Measurements from ENCODE around the gene CNIH2.

The CNIH2 gene

GRCh38 chr11:66259956-66260355 lies 18.0 kb upstream of the CNIH2 start:
- WGBS = 95% methylated on average over 4 of the region's 4 CpGs
- H3K27ac ChIP-seq (ENCODE audit: low read depth, low read length) = no peak overlapping the region
- H3K9me3 ChIP-seq (ENCODE audit: insufficient read depth, low read depth, low read length) = no peaks in the 10 kb centered on the region
- peaks cover 5% of the 10 kb centered on the region; the same call in 1 of the 2 replicates for H3K4me1 ChIP-seq (ENCODE audit: insufficient read depth, low read length)
- no peak overlapping the region for H3K4me3 ChIP-seq (ENCODE audit: low read length)
- peaks cover 52% of the 10 kb centered on the region for H3K36me3 ChIP-seq (ENCODE audit: insufficient read depth, low read length)
- H3K27me3 ChIP-seq (ENCODE audit: insufficient read depth, low read length) = no peaks in the 10 kb centered on the region
- no peak overlapping the region for H3K9ac ChIP-seq (ENCODE audit: low read depth, low read length)

GRCh38 chr11:66261578-66261977 lies 16.4 kb upstream of the CNIH2 start:
- Histone ChIP-seq H3K4me3 (ENCODE audit: low read length) (no peak overlapping the region), H3K9me3 (ENCODE audit: insufficient read depth, low read depth, low read length) (no peaks in the 10 kb centered on the region), H3K27me3 (ENCODE audit: insufficient read depth, low read length) (no peaks in the 10 kb centered on the region), H3K36me3 (ENCODE audit: insufficient read depth, low read length) (peaks cover 64% of the 10 kb centered on the region), H3K9ac (ENCODE audit: low read depth, low read length) (no peak overlapping the region), H3K27ac (ENCODE audit: low read depth, low read length) (no peak overlapping the region), H3K4me1 (ENCODE audit: insufficient read depth, low read length) (peaks cover 5% of the 10 kb centered on the region; the same call in 1 of the 2 replicates)
- WGBS = 95% methylated on average over 16 of the region's 16 CpGs

DNA sequence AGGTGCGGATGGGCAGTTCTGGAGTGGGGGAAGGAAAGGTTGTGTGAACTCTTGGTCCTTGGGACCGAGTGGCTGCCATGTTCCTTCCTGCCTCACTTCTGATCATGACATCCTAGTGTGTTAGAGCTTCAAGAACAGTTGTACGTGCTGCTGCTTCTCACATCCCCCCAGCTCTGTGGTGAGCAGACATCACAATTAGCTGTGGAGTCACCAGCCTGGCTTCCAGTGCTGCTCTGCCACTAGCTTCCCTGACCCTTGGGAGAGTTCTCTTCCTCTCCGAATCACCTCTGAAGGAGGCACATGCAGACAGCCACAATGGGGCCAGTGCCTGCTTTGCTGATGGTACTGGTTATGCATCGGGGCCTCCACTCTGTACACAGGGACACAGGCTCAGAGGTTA lies 15.8 kb upstream of the CNIH2 start:
- Histone ChIP-seq H3K27ac (ENCODE audit: low read depth, low read length) (no peak overlapping the region), H3K36me3 (ENCODE audit: insufficient read depth, low read length) (peaks cover 64% of the 10 kb centered on the region), H3K4me1 (ENCODE audit: insufficient read depth, low read length) (peaks cover 5% of the 10 kb centered on the region; the same call in 1 of the 2 replicates), H3K4me3 (ENCODE audit: low read length) (no peak overlapping the region), H3K27me3 (ENCODE audit: insufficient read depth, low read length) (no peaks in the 10 kb centered on the region), H3K9ac (ENCODE audit: low read depth, low read length) (no peak overlapping the region), H3K9me3 (ENCODE audit: insufficient read depth, low read depth, low read length) (no peaks in the 10 kb centered on the region)
- 93% methylated on average over 5 of the region's 5 CpGs for whole genome bisulfite sequencing

GRCh38 chr11:66262696-66263095 lies 15.3 kb upstream of the CNIH2 start:
- no peaks in the 10 kb centered on the region for H3K27me3 ChIP-seq (ENCODE audit: insufficient read depth, low read length)
- H3K4me3 ChIP-seq (ENCODE audit: low read length) = no peak overlapping the region
- H3K9ac ChIP-seq (ENCODE audit: low read depth, low read length) = no peak overlapping the region
- H3K36me3 ChIP-seq (ENCODE audit: insufficient read depth, low read length) = peaks cover 64% of the 10 kb centered on the region
- H3K27ac ChIP-seq (ENCODE audit: low read depth, low read length) = no peak overlapping the region
- WGBS = 96% methylated on average over 12 of the region's 12 CpGs
- H3K4me1 ChIP-seq (ENCODE audit: insufficient read depth, low read length) = peaks cover 5% of the 10 kb centered on the region; the same call in 1 of the 2 replicates
- H3K9me3 ChIP-seq (ENCODE audit: insufficient read depth, low read depth, low read length) = no peaks in the 10 kb centered on the region

GRCh38 chr11:66263231-66263630 lies 14.7 kb upstream of the CNIH2 start:
- Histone ChIP-seq H3K4me1 (ENCODE audit: insufficient read depth, low read length) (peaks cover 5% of the 10 kb centered on the region; the same call in 1 of the 2 replicates), H3K4me3 (ENCODE audit: low read length) (no peak overlapping the region), H3K9me3 (ENCODE audit: insufficient read depth, low read depth, low read length) (no peaks in the 10 kb centered on the region), H3K9ac (ENCODE audit: low read depth, low read length) (no peak overlapping the region), H3K27me3 (ENCODE audit: insufficient read depth, low read length) (no peaks in the 10 kb centered on the region), H3K36me3 (ENCODE audit: insufficient read depth, low read length) (peaks cover 64% of the 10 kb centered on the region), H3K27ac (ENCODE audit: low read depth, low read length) (no peak overlapping the region)
- 96% methylated on average over 4 of the region's 4 CpGs for WGBS

DNA sequence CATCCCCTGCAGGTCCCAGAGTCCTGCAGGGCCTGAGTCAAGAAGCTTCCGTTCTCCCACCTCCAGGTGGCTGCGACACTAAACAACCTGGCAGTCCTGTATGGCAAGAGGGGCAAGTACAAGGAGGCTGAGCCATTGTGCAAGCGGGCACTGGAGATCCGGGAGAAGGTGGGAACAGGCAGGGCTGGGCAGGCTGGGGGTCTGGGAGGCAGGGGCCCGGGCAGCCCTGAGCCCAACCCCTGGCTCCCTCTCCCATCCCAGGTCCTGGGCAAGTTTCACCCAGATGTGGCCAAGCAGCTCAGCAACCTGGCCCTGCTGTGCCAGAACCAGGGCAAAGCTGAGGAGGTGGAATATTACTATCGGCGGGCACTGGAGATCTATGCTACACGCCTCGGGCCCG lies 14.2 kb upstream of the CNIH2 start:
- H3K27ac ChIP-seq (ENCODE audit: low read depth, low read length) = no peak overlapping the region

GRCh38 chr11:66264383-66264782 lies 13.6 kb upstream of the CNIH2 start:
- Histone ChIP-seq H3K9me3 (ENCODE audit: insufficient read depth, low read depth, low read length) (no peaks in the 10 kb centered on the region), H3K27me3 (ENCODE audit: insufficient read depth, low read length) (no peaks in the 10 kb centered on the region), H3K4me3 (ENCODE audit: low read length) (no peak overlapping the region), H3K36me3 (ENCODE audit: insufficient read depth, low read length) (peaks cover 59% of the 10 kb centered on the region), H3K9ac (ENCODE audit: low read depth, low read length) (no peak overlapping the region), H3K4me1 (ENCODE audit: insufficient read depth, low read length) (peaks cover 2% of the 10 kb centered on the region; the same call in 1 of the 2 replicates), H3K27ac (ENCODE audit: low read depth, low read length) (no peak overlapping the region)
- 95% methylated on average over 8 of the region's 8 CpGs for WGBS

More for the DNA sequence above, 14.2 kb upstream of the CNIH2 start:
- Histone ChIP-seq H3K4me1 (ENCODE audit: insufficient read depth, low read length) (peaks cover 4% of the 10 kb centered on the region; the same call in 1 of the 2 replicates), H3K9me3 (ENCODE audit: insufficient read depth, low read depth, low read length) (no peaks in the 10 kb centered on the region), H3K4me3 (ENCODE audit: low read length) (no peak overlapping the region), H3K27me3 (ENCODE audit: insufficient read depth, low read length) (no peaks in the 10 kb centered on the region), H3K36me3 (ENCODE audit: insufficient read depth, low read length) (peaks cover 64% of the 10 kb centered on the region), H3K9ac (ENCODE audit: low read depth, low read length) (no peak overlapping the region)
- 96% methylated on average over 10 of the region's 10 CpGs for WGBS

DNA sequence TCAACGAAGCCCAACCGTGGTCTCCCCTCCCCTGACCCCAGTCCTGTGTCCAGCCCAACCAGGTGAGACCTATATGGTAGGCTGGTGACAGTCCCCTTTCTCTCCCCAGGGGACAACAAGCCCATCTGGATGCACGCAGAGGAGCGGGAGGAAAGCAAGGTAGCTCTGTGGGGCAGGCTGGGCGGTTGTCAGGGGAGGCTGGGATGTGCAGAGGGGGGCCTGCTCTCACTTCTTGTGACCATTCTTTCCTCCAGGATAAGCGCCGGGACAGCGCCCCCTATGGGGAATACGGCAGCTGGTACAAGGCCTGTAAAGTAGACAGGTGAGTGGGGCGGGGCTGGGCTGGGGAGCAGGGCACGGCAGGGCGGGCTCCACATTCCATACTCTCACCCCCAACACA lies 13.1 kb upstream of the CNIH2 start:
- Histone ChIP-seq H3K9ac (ENCODE audit: low read depth, low read length) (no peak overlapping the region), H3K4me3 (ENCODE audit: low read length) (no peak overlapping the region), H3K27ac (ENCODE audit: low read depth, low read length) (no peak overlapping the region), H3K27me3 (ENCODE audit: insufficient read depth, low read length) (no peaks in the 10 kb centered on the region), H3K9me3 (ENCODE audit: insufficient read depth, low read depth, low read length) (no peaks in the 10 kb centered on the region), H3K36me3 (ENCODE audit: insufficient read depth, low read length) (peaks cover 54% of the 10 kb centered on the region), H3K4me1 (ENCODE audit: insufficient read depth, low read length) (peaks cover 7% of the 10 kb centered on the region; the same call in 1 of the 2 replicates)
- WGBS = 73% methylated on average over 11 of the region's 12 CpGs

DNA sequence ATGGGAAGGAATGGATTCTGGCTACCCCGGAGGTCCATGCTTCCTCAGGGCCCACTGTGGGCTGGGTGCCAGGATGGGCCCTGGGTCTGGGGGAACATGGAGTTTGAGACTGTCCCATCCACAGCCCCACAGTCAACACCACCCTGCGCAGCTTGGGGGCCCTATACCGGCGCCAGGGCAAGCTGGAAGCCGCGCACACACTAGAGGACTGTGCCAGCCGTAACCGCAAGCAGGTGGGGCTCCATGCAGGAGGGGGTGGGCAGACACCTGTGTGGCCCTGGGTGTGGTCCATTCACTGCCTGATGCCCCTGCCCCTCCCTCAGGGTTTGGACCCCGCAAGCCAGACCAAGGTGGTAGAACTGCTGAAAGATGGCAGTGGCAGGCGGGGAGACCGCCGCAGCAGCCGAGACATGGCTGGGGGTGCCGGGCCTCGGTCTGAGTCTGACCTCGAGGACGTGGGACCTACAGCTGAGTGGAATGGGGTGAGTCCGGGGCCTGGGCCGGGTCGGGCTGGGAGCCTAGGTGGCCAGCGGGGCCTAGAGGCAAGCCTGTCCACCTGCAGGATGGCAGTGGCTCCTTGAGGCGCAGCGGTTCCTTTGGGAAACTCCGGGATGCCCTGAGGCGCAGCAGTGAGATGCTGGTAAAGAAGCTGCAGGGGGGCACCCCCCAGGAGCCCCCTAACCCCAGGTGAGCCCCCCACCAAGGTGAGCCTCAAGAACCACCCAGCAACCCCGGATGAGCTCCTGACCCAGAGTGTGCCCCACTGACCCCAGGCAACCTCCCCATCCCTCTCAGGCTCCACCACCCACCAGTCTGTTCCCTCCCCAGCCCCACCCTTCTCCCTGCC lies 12.2 kb upstream of the CNIH2 start:
- Histone ChIP-seq H3K4me1 (ENCODE audit: insufficient read depth, low read length) (peaks cover 8% of the 10 kb centered on the region; the same call in 1 of the 2 replicates), H3K4me3 (ENCODE audit: low read length) (no peak overlapping the region), H3K36me3 (ENCODE audit: insufficient read depth, low read length) (peaks cover 49% of the 10 kb centered on the region), H3K27ac (ENCODE audit: low read depth, low read length) (no peak overlapping the region), H3K9me3 (ENCODE audit: insufficient read depth, low read depth, low read length) (no peaks in the 10 kb centered on the region), H3K27me3 (ENCODE audit: insufficient read depth, low read length) (no peaks in the 10 kb centered on the region), H3K9ac (ENCODE audit: low read depth, low read length) (no peak overlapping the region)
- 97% methylated on average over 26 of the region's 26 CpGs for WGBS

DNA sequence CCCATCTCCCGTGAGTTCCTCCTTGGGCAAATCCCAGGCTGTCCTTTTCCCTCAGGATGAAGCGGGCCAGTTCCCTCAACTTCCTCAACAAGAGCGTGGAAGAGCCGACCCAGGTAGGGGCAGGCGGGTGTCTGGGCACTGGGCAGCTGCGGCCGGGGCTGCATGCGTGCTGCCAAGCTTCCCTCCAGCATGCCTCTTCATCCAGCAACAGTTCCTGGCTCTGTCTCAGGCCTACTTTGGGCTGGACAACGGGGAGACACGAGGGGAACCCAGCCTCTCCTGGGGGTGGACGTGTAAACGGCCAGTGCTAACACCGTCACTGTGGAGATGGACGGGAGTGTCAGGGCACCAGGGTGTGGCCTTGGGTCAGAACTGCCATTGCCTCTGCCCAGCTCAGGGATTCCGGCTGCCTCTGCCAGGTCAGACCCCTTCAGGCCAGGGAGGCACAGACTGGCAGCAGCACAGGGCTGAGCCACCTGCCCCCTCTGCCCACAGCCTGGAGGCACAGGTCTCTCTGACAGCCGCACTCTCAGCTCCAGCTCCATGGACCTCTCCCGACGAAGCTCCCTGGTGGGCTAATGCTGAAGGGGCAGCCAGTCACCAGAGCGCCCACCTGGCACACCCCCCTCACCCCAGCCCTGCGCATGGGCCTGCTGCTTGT lies 11.5 kb upstream of the CNIH2 start:
- Histone ChIP-seq H3K27ac (ENCODE audit: low read depth, low read length) (no peak overlapping the region), H3K36me3 (ENCODE audit: insufficient read depth, low read length) (peaks cover 45% of the 10 kb centered on the region)

GRCh38 chr11:66267039-66267378 lies 11.0 kb upstream of the CNIH2 start:
- Histone ChIP-seq H3K9me3 (ENCODE audit: insufficient read depth, low read depth, low read length) (no peaks in the 10 kb centered on the region), H3K27me3 (ENCODE audit: insufficient read depth, low read length) (no peaks in the 10 kb centered on the region), H3K27ac (ENCODE audit: low read depth, low read length) (peak overlapping the region; percentile 12; the same call in 1 of the 2 replicates), H3K4me3 (ENCODE audit: low read length) (peak overlapping the region; percentile 93), H3K36me3 (ENCODE audit: insufficient read depth, low read length) (peaks cover 45% of the 10 kb centered on the region), H3K4me1 (ENCODE audit: insufficient read depth, low read length) (peaks cover 8% of the 10 kb centered on the region; the same call in 1 of the 2 replicates), H3K9ac (ENCODE audit: low read depth, low read length) (peak overlapping the region; percentile 35; the same call in 1 of the 2 replicates)
- 27% methylated on average over 13 of the region's 13 CpGs for WGBS

More for the DNA sequence above, 11.5 kb upstream of the CNIH2 start:
- no peak overlapping the region for H3K9ac ChIP-seq (ENCODE audit: low read depth, low read length)
- 91% methylated on average over 20 of the region's 20 CpGs for WGBS
- H3K4me3 ChIP-seq (ENCODE audit: low read length) = peak overlapping the region; percentile 93
- no peaks in the 10 kb centered on the region for H3K9me3 ChIP-seq (ENCODE audit: insufficient read depth, low read depth, low read length)
- peaks cover 8% of the 10 kb centered on the region; the same call in 1 of the 2 replicates for H3K4me1 ChIP-seq (ENCODE audit: insufficient read depth, low read length)
- H3K27me3 ChIP-seq (ENCODE audit: insufficient read depth, low read length) = no peaks in the 10 kb centered on the region

Data from HUES64 (cell line).